HepG2 (cell line): ENCODE data around the gene IFITM10. TPM values are rescaled to one million over a fixed set of nuclear protein-coding genes. Genes with fewer than 3 reads are reported as not detected.

ENCODE experiments used
- FOXP1 ChIP-seq, 2 experiments: fragments of 450-650 bp in 1 of 2; IDR thresholded peaks; 2 replicates each; pipeline ENCODE4 v1.6.1; 2017 to 2018; ENCODE audit warnings: antibody characterized with exemption in 1 of 2
- HOXA7 ChIP-seq: sonication (generic); formaldehyde crosslinking; IDR thresholded peaks from 2 replicates; pipeline ENCODE4 v1.8.1; 2022; ENCODE audit warnings: mild to moderate bottlenecking, missing genetic modification reagents, moderate library complexity
- KMT2A ChIP-seq: sonication (generic); formaldehyde crosslinking; IDR thresholded peaks from 2 replicates; pipeline ENCODE4 v1.4.0; 2020; ENCODE audit warnings: missing genetic modification reagents
- MAX ChIP-seq: IDR thresholded peaks from 2 replicates; pipeline ENCODE4 v1.6.1; 2012; ENCODE audit warnings: inconsistent platforms
- MYC ChIP-seq: sonication (generic); formaldehyde crosslinking; IDR thresholded peaks from 2 replicates; pipeline ENCODE4 v1.9.0; 2021; ENCODE audit warnings: missing genetic modification reagents, borderline replicate concordance
- NFYC ChIP-seq: IDR thresholded peaks from 2 replicates; pipeline ENCODE4 v1.6.1; 2016; ENCODE audit warnings: missing genetic modification reagents, missing compliant biosample characterization
- NR2F6 ChIP-seq, 2 experiments: IDR thresholded peaks; 2 replicates each; pipeline ENCODE4 v1.6.1; 2016; ENCODE audit warnings: antibody characterized with exemption in 1 of 2, mild to moderate bottlenecking in 1 of 2
- PCBP2 ChIP-seq: fragments of 200-400 bp; formaldehyde crosslinking; optimal IDR thresholded peaks from 2 replicates; pipeline ENCODE3; 2018; ENCODE audit warnings: low read length, low read depth; ENCODE audit not compliant: poor library complexity, severe bottlenecking
- PLRG1 ChIP-seq: fragments of 450-650 bp; conservative IDR thresholded peaks from 2 replicates; pipeline ENCODE4 v1.6.1; 2016
- POLR2A ChIP-seq, 2 experiments: IDR thresholded peaks; 2 replicates each; pipeline ENCODE4 v1.6.1; 2011; ENCODE audit warnings: low read depth in 2 of 2, low read length in 2 of 2, mild to moderate bottlenecking in 1 of 2, moderate library complexity in 1 of 2; ENCODE audit not compliant: insufficient read depth in 1 of 2
- PRDM15 ChIP-seq: sonication (generic); formaldehyde crosslinking; IDR thresholded peaks from 2 replicates; pipeline ENCODE4 v1.4.0; 2020; ENCODE audit warnings: missing genetic modification reagents
- SAFB2 ChIP-seq: sonication (generic); formaldehyde crosslinking; IDR thresholded peaks from 2 replicates; pipeline ENCODE4 v1.5.1; 2020; ENCODE audit warnings: missing genetic modification reagents, low read depth, mild to moderate bottlenecking, borderline replicate concordance
- SMC3 ChIP-seq: IDR thresholded peaks from 2 replicates; pipeline ENCODE4 v1.6.1; 2011; ENCODE audit warnings: low read length, improper control_type of control experiment
- ZEB1 ChIP-seq: IDR thresholded peaks from 2 replicates; pipeline ENCODE4 v1.6.1; 2012; ENCODE audit warnings: mild to moderate bottlenecking, low read depth, inconsistent platforms; ENCODE audit not compliant: insufficient replicate concordance
- ZIK1 ChIP-seq: sonication (generic); formaldehyde crosslinking; IDR thresholded peaks from 2 replicates; pipeline ENCODE4 v1.5.0; 2020; ENCODE audit warnings: mild to moderate bottlenecking, low read depth, missing genetic modification reagents, borderline replicate concordance
- ZNF331 ChIP-seq: sonication (generic); formaldehyde crosslinking; IDR thresholded peaks from 2 replicates; pipeline ENCODE4 v1.4.0; 2020; ENCODE audit warnings: missing genetic modification reagents
- ZNF460 ChIP-seq: sonication (generic); formaldehyde crosslinking; IDR thresholded peaks from 2 replicates; pipeline ENCODE4 v1.5.1; 2020; ENCODE audit warnings: missing genetic modification reagents, mild to moderate bottlenecking, borderline replicate concordance
- ZNF766 ChIP-seq: sonication (generic); formaldehyde crosslinking; IDR thresholded peaks from 2 replicates; pipeline ENCODE4 v1.5.0; 2020; ENCODE audit warnings: missing genetic modification reagents, borderline replicate concordance
- ZSCAN12 ChIP-seq: sonication (generic); formaldehyde crosslinking; IDR thresholded peaks from 2 replicates; pipeline ENCODE4 v1.9.0; 2021; ENCODE audit warnings: mild to moderate bottlenecking, missing genetic modification reagents
- polyA plus RNA-seq, 8 experiments: library from polyadenylated mRNA; depleted of rRNA in 3 of 8; stranded (reverse) in 7 of 8; unstranded in 1 of 8; fragments of >200 nt; fragmentation: Illumina TruSeq in 4 of 8; extraction: Trizol in 4 of 8; gene quantifications; 2 replicates each; pipeline versions ENCODE4 v1.2.1 to v1.2.3, GENCODE V29; 2011 to 2016; ENCODE audit warnings: low read depth in 4 of 8, missing spikeins in 1 of 8, mixed read lengths in 1 of 8; ENCODE audit not compliant: insufficient read depth in 1 of 8
- total RNA-seq, 5 experiments: library from RNA; depleted of rRNA; stranded (reverse); fragments of >200 nt; fragmentation: Illumina TruSeq; extraction: Trizol; gene quantifications; 2 replicates each; pipeline ENCODE4 v1.2.3, GENCODE V29; 2016; ENCODE audit warnings: low read depth in 1 of 5
- TF ChIP-seq, protein P1 (sequence below), 2 experiments: sonication (generic) in 1 of 2; formaldehyde crosslinking in 1 of 2; IDR thresholded peaks; 2 replicates each; pipeline versions ENCODE4 v1.4.0 to v1.6.1; 2016 to 2020; ENCODE audit warnings: borderline replicate concordance in 1 of 2, low read depth in 1 of 2, mild to moderate bottlenecking in 1 of 2, missing genetic modification reagents in 1 of 2
- TF ChIP-seq, protein P2 (sequence below): IDR thresholded peaks from 2 replicates; pipeline ENCODE4 v1.6.1; 2016

The IFITM10 gene
- total and polyA plus RNA-seq, 2 of the 13 experiments (the other 11 are each of a cell fraction or from before 2014, with no cell fraction given) = 0.09 to 0.13 TPM

DNA sequence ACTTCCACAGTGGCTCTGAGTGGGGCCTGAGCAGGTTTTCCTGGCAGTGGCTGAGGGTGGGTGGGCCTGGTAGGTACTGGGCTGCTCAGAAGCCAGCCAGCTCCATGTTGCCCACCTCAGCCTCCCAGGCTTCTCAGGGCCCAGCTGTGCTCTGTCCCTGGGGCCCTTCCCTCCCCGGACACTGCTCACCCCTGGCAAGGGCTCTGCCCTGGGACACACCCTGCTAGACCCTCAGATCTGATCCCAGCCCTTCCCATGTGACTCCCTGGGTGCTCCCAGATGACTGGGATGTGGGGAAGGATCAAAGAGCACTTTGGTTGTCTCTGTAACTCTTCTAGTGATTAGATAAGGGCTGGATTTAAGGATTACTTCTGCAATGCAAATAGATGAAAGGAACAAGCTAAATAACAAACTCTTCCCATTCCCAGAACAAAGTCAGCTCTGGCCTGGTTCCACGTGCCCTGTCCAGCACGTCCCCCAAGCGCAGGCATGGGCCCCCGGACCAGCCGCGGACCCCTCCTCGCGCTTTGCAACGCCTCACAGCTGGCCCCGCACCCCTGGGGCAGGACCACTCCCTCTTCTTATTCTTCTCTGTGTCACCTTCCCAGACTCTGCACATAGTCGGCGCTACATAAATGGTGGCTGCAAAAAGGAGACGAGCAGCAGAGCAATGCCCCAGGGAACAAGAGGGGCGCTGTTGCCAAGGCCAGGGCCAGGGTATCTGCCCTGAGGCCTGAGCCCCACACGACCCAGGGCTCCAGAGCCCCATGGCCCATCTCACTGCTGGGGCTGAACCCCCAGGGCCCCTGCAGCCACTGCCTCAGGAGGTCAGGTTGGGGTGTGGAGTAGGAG, 59.1 kb downstream of the IFITM10 start (continued):
- TF ChIP-seq, protein P1, sequence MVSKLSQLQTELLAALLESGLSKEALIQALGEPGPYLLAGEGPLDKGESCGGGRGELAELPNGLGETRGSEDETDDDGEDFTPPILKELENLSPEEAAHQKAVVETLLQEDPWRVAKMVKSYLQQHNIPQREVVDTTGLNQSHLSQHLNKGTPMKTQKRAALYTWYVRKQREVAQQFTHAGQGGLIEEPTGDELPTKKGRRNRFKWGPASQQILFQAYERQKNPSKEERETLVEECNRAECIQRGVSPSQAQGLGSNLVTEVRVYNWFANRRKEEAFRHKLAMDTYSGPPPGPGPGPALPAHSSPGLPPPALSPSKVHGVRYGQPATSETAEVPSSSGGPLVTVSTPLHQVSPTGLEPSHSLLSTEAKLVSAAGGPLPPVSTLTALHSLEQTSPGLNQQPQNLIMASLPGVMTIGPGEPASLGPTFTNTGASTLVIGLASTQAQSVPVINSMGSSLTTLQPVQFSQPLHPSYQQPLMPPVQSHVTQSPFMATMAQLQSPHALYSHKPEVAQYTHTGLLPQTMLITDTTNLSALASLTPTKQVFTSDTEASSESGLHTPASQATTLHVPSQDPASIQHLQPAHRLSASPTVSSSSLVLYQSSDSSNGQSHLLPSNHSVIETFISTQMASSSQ (IDR thresholded peaks at IDR 0.05; ENCODE audit: low read depth) = peak; percentile 65
- TF ChIP-seq, protein P1 (CRISPR knock-in tag; IDR thresholded peaks at IDR 0.05; ENCODE audit: borderline replicate concordance) = peak; percentile 94
- TF ChIP-seq NFYC (CRISPR knock-in tag) (0 out of 2 replicates have a peak, but pooled peaks have one; percentile 32), ZNF460 (CRISPR knock-in tag) (peak; percentile 73; the same call in 1 of the 2 replicates), SMC3 (no peak), PCBP2 (no peak), ZEB1 (no peak), ZNF766 (no peak), PLRG1 (no peak), POLR2A (IDR thresholded peaks at IDR 0.05; ENCODE audit: insufficient read depth in 1 of 2, low read depth in 2 of 2, low read length in 2 of 2) (peak in 1 of 2 experiments; percentile 90; a peak in 2 of 4 replicates), ZIK1 (no peak), HOXA7 (CRISPR knock-in tag) (no peak), ZNF331 (CRISPR knock-in tag) (peak; percentile 86), ZSCAN12 (CRISPR knock-in tag) (no peak), SAFB2 (CRISPR knock-in tag) (peak; percentile 25; the same call in 1 of the 2 replicates), MAX (no peak), FOXP1 (IDR thresholded peaks at IDR 0.05) (no peak), FOXP1 (CRISPR knock-in tag; IDR thresholded peaks at IDR 0.05) (peak; percentile 88), PRDM15 (peak; percentile 74; the same call in 1 of the 2 replicates), MYC (peak; percentile 98), KMT2A (CRISPR knock-in tag) (peak; percentile 32; the same call in 1 of the 2 replicates), NR2F6 (IDR thresholded peaks at IDR 0.05) (peak; percentile 92), NR2F6 (CRISPR knock-in tag; IDR thresholded peaks at IDR 0.05) (peak; percentile 87)
- TF ChIP-seq, protein P2, sequence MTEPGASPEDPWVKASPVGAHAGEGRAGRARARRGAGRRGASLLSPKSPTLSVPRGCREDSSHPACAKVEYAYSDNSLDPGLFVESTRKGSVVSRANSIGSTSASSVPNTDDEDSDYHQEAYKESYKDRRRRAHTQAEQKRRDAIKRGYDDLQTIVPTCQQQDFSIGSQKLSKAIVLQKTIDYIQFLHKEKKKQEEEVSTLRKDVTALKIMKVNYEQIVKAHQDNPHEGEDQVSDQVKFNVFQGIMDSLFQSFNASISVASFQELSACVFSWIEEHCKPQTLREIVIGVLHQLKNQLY (CRISPR knock-in tag) = peak; percentile 99
